HepG2 (cell line): ENCODE results near the gene GPR87. TPM values are rescaled to one million over a fixed set of nuclear protein-coding genes. Genes with fewer than 3 reads are reported as not detected.

Experiments used
- ATAC-seq: fragments of 200-7000 bp; cut with Tn5 transposase; 3 replicates; pipeline ENCODE4 v1.9.1; 2020; ENCODE audit warnings: mild to moderate bottlenecking, moderate library complexity
- BruUV-seq: library from RNA; stranded (reverse); fragments of 400-500 nt; replicated peaks from 2 replicates; lab custom pipeline; 2021; lab: Mats Ljungman, UMichigan
- CTCF ChIA-PET: fragments of 300-600 bp; formaldehyde crosslinking; extraction: SDS; loops from one replicate; lab custom pipeline; 2021; ENCODE audit warnings: low total read pairs, inconsistent platforms, low intra/inter-chr PET ratio; lab: Yijun Ruan, JAX
- POLR2A ChIA-PET: fragments of 350-600 bp; sonication (Branson Sonifier 250); formaldehyde crosslinking; loops from one replicate; lab custom pipeline; 2020; ENCODE audit warnings: antibody characterized with exemption, inconsistent platforms; lab: Yijun Ruan, JAX
- DNase-seq: peaks from one replicate; pipeline ENCODE4 v3.0.0-alpha.2; 2015; ENCODE audit warnings: low spot score
- FAIRE-seq: peaks from 3 replicates; lab custom pipeline; 2011; peaks lifted over from hg19 to GRCh38; lab: Jason Lieb, UNC
- H2AFZ ChIP-seq: one replicate; pipeline ENCODE4 v1.6.1; 2011; ENCODE audit warnings: low read length, inconsistent platforms
- H3K27ac ChIP-seq: fragments of 300-600 bp; 3 replicates; pipeline ENCODE4 v1.8.0; 2011; ENCODE audit warnings: mixed run types, mild to moderate bottlenecking, mixed read lengths, low read length, inconsistent platforms; ENCODE audit not compliant: insufficient read depth; ENCODE audit errors: extremely low read length
- H3K27me3 ChIP-seq, 2 experiments: fragments of 200-600 bp in 1 of 2; 2 replicates in 1 of 2; 3 replicates in 1 of 2; pipeline versions ENCODE4 v1.6.0 to v1.8.0; 2011; ENCODE audit warnings: low read length in 2 of 2, mild to moderate bottlenecking in 2 of 2, moderate library complexity in 2 of 2, inconsistent platforms in 1 of 2; ENCODE audit not compliant: insufficient read depth in 2 of 2, control insufficient read depth in 1 of 2
- H3K36me3 ChIP-seq, 2 experiments: fragments of 200-600 bp in 1 of 2; replicated peaks in 1 of 2; 2 replicates in 1 of 2; 3 replicates in 1 of 2; pipeline versions ENCODE4 v1.5.1 to v1.8.0; 2011; ENCODE audit warnings: low read length in 2 of 2, inconsistent platforms in 1 of 2; ENCODE audit not compliant: insufficient read depth in 2 of 2, control insufficient read depth in 1 of 2
- H3K4me1 ChIP-seq: 2 replicates; pipeline ENCODE4 v1.5.1; 2012; ENCODE audit warnings: low read length, inconsistent platforms; ENCODE audit not compliant: insufficient read depth
- H3K4me2 ChIP-seq: 2 replicates; pipeline ENCODE4 v1.6.0; 2011; ENCODE audit warnings: low read depth, low read length, inconsistent platforms
- H3K4me3 ChIP-seq, 3 experiments: fragments of 200-600 bp in 1 of 3; sonication (generic), shearing (Covaris generic) in 1 of 3; replicated peaks in 1 of 3; 2 replicates each; pipeline ENCODE4 v1.5.1; 2011 to 2016; ENCODE audit warnings: low read length in 3 of 3, inconsistent platforms in 2 of 3, low read depth in 2 of 3, mild to moderate bottlenecking in 2 of 3, control low read depth in 1 of 3, mixed read lengths in 1 of 3; ENCODE audit not compliant: insufficient read depth in 1 of 3
- H3K79me2 ChIP-seq: one replicate; pipeline ENCODE4 v1.6.1; 2011; ENCODE audit warnings: low read length, inconsistent platforms; ENCODE audit not compliant: insufficient read depth
- H3K9ac ChIP-seq: 2 replicates; pipeline ENCODE4 v1.6.0; 2011; ENCODE audit warnings: mild to moderate bottlenecking, low read depth, low read length, inconsistent platforms; ENCODE audit not compliant: insufficient read depth
- H3K9me3 ChIP-seq: 2 replicates; pipeline ENCODE4 v1.5.1; 2012; ENCODE audit warnings: mild to moderate bottlenecking, low read length
- H4K20me1 ChIP-seq: 2 replicates; pipeline ENCODE4 v1.6.0; 2011; ENCODE audit warnings: inconsistent platforms, mild to moderate bottlenecking, low read length, moderate library complexity; ENCODE audit not compliant: insufficient read depth
- CBX1 ChIP-seq: IDR thresholded peaks from one replicate; pipeline ENCODE4 v1.6.1; 2016; ENCODE audit warnings: antibody characterized with exemption, low read depth
- CSRNP2 ChIP-seq: sonication (generic); formaldehyde crosslinking; conservative IDR thresholded peaks from 2 replicates; pipeline ENCODE4 v1.8.0; 2022; ENCODE audit warnings: low read depth, missing genetic modification reagents
- EEA1 ChIP-seq: sonication (generic); formaldehyde crosslinking; IDR thresholded peaks from 2 replicates; pipeline ENCODE4 v1.5.1; 2020; ENCODE audit warnings: mild to moderate bottlenecking, missing genetic modification reagents, borderline replicate concordance
- FOXK1 ChIP-seq: sonication (generic); formaldehyde crosslinking; IDR thresholded peaks from 2 replicates; pipeline ENCODE4 v1.4.0; 2020; ENCODE audit warnings: low read depth, missing genetic modification reagents, borderline replicate concordance
- HNRNPH1 ChIP-seq: fragments of 200-400 bp; formaldehyde crosslinking; optimal IDR thresholded peaks from 2 replicates; pipeline ENCODE3; 2017; ENCODE audit warnings: mild to moderate bottlenecking, low read depth, low read length
- HOMEZ ChIP-seq: IDR thresholded peaks from 2 replicates; pipeline ENCODE4 v1.6.1; 2016; ENCODE audit warnings: low read depth
- IRF9 ChIP-seq: sonication (generic); formaldehyde crosslinking; IDR thresholded peaks from 2 replicates; pipeline ENCODE4 v1.8.0; 2022; ENCODE audit warnings: missing genetic modification reagents, mild to moderate bottlenecking, borderline replicate concordance
- POLR2G ChIP-seq: fragments of 200-400 bp; formaldehyde crosslinking; IDR thresholded peaks from 2 replicates; pipeline ENCODE4 v1.6.1; 2018; ENCODE audit warnings: mild to moderate bottlenecking, low read depth, low read length, moderate library complexity
- SMARCE1 ChIP-seq: fragments of 450-650 bp; IDR thresholded peaks from 2 replicates; pipeline ENCODE4 v1.6.1; 2017; ENCODE audit warnings: borderline replicate concordance
- XRCC5 ChIP-seq: fragments of 200-400 bp; formaldehyde crosslinking; optimal IDR thresholded peaks from 2 replicates; pipeline ENCODE3; 2017; ENCODE audit warnings: mild to moderate bottlenecking, low read length
- ZNF407 ChIP-seq: sonication (generic); formaldehyde crosslinking; IDR thresholded peaks from one replicate; pipeline ENCODE4 v1.5.1; 2020; ENCODE audit warnings: mild to moderate bottlenecking, missing genetic modification reagents; ENCODE audit errors: not compliant biosample characterization
- ZNF720 ChIP-seq: sonication (generic); formaldehyde crosslinking; IDR thresholded peaks from 2 replicates; pipeline ENCODE4 v1.4.0; 2020; ENCODE audit warnings: missing genetic modification reagents
- ZNF768 ChIP-seq: sonication (generic); formaldehyde crosslinking; IDR thresholded peaks from 2 replicates; pipeline ENCODE4 v1.4.0; 2020; ENCODE audit warnings: missing genetic modification reagents
- WGBS: methylation state at CpG from one replicate; pipeline ENCODE4 v1.1.6; 2017; ENCODE audit warnings: low lambda C conversion rate; 5-methylcytosine and 5-hydroxymethylcytosine counted together
- in situ Hi-C: cut with HindIII; loops from 2 replicates; pipeline ENCODE4 v1.10.0; 2017; ENCODE audit warnings: low pct_unique_long_range_greater_than_20kb; ENCODE audit not compliant: extremely low pct_ligation_motif_present
- intact Hi-C: fragments of 100-400 bp; cut with micrococcal nuclease; formaldehyde crosslinking; loops from one replicate; pipeline ENCODE4 v1.10.0; 2022; ENCODE audit not compliant: unreplicated experiment
- polyA plus RNA-seq, 8 experiments: library from polyadenylated mRNA; depleted of rRNA in 3 of 8; stranded (reverse) in 7 of 8; unstranded in 1 of 8; fragments of >200 nt; fragmentation: Illumina TruSeq in 4 of 8; extraction: Trizol in 4 of 8; gene quantifications; 2 replicates each; pipeline versions ENCODE4 v1.2.1 to v1.2.3, GENCODE V29; 2011 to 2016; ENCODE audit warnings: low read depth in 4 of 8, missing spikeins in 1 of 8, mixed read lengths in 1 of 8; ENCODE audit not compliant: insufficient read depth in 1 of 8
- total RNA-seq, 5 experiments: library from RNA; depleted of rRNA; stranded (reverse); fragments of >200 nt; fragmentation: Illumina TruSeq; extraction: Trizol; gene quantifications; 2 replicates each; pipeline ENCODE4 v1.2.3, GENCODE V29; 2016; ENCODE audit warnings: low read depth in 1 of 5

The GPR87 gene
- total and polyA plus RNA-seq, 2 of the 13 experiments (the other 11 are each of a cell fraction or from before 2014, with no cell fraction given), result not detected

- 37% methylated on average over 4 of the region's 4 CpGs for WGBS
- no peaks in the 10 kb centered on the region for H3K9me3 ChIP-seq
- intact Hi-C loops, result no loop called here
- POLR2A ChIA-PET, result no interaction called here
- no peak for FAIRE-seq
- no peak for ATAC-seq
- H3K27ac ChIP-seq, result no peak overlapping the region
- BruUV-seq, result no TSS peak
- no peak overlapping the region for H3K4me2 ChIP-seq
- CTCF ChIA-PET, result no interaction called here
- H3K36me3 ChIP-seq, result no peaks in the 10 kb centered on the region
- H4K20me1 ChIP-seq, result no peaks in the 10 kb centered on the region
- H2AFZ ChIP-seq, result no peak overlapping the region
- no peaks in the 10 kb centered on the region for H3K79me2 ChIP-seq
- in situ Hi-C loops, result no loop called here
- no peaks in the 10 kb centered on the region for H3K27me3 ChIP-seq
- H3K4me1 ChIP-seq, result no peaks in the 10 kb centered on the region
- no peak for DNase-seq
- H3K9ac ChIP-seq, result no peak overlapping the region
- no peak overlapping the region for H3K4me3 ChIP-seq
- TF ChIP-seq IRF9 (CRISPR knock-in tag) (no peak), HOMEZ (no peak), ZNF720 (CRISPR knock-in tag) (no peak), CBX1 (no peak), XRCC5 (no peak), HNRNPH1 (no peak), POLR2G (no peak), SMARCE1 (no peak), FOXK1 (no peak), EEA1 (CRISPR knock-in tag) (no peak), ZNF768 (CRISPR knock-in tag) (no peak), ZNF407 (CRISPR knock-in tag) (no peak), CSRNP2 (CRISPR knock-in tag) (no peak)
Measured at GRCh38 chr3:151351648-151352047, 35.0 kb upstream of the GPR87 start.
